ENCODE data around the gene PEX7.

DNA sequence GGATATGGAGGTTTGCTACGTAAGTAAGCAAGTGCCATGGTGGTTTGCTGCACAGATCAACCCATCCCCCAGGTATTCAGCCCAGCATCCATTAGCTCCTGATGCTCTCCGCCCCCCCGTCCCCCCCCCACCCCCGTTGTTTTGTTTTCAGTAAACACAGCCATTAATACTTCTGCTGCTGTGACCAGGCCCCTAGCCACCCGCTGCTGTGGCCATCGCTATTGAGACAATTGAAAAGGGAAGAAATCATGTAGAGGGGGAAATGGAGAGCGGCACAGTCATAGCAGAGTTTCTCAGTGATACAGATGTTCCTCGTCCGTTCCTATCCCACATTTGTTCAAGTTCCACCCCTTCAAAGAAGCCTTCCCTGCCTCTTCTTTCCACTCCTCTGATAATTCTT is 124.6 kb downstream of the PEX7 start:
- TF ChIP-seq, protein P1, sequence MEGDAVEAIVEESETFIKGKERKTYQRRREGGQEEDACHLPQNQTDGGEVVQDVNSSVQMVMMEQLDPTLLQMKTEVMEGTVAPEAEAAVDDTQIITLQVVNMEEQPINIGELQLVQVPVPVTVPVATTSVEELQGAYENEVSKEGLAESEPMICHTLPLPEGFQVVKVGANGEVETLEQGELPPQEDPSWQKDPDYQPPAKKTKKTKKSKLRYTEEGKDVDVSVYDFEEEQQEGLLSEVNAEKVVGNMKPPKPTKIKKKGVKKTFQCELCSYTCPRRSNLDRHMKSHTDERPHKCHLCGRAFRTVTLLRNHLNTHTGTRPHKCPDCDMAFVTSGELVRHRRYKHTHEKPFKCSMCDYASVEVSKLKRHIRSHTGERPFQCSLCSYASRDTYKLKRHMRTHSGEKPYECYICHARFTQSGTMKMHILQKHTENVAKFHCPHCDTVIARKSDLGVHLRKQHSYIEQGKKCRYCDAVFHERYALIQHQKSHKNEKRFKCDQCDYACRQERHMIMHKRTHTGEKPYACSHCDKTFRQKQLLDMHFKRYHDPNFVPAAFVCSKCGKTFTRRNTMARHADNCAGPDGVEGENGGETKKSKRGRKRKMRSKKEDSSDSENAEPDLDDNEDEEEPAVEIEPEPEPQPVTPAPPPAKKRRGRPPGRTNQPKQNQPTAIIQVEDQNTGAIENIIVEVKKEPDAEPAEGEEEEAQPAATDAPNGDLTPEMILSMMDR (IDR thresholded peaks at IDR 0.05 in 2 of 3, conservative IDR thresholded peaks at IDR 0.05 in 1 of 3; ENCODE audit: borderline replicate concordance in 1 of 3, insufficient read depth in 1 of 3, low read depth in 2 of 3, low read length in 2 of 3): no peak
- TF ChIP-seq POLR2AphosphoS5 (IDR thresholded peaks at IDR 0.05; ENCODE audit: low read depth, low read length): no peak
- no peak for TF ChIP-seq REST (IDR thresholded peaks at IDR 0.05; ENCODE audit: low read depth)
- no peak for TF ChIP-seq TCF7L2 (IDR thresholded peaks at IDR 0.05; ENCODE audit: borderline replicate concordance, extremely low read depth, insufficient read depth, insufficient read length)
- TF ChIP-seq EZH2 (IDR thresholded peaks at IDR 0.05): no peak
- no peak for TF ChIP-seq SP1 (IDR thresholded peaks at IDR 0.05; ENCODE audit: low read depth)

Data from HCT116 (cell line).